HepG2 (cell line): Measurements from ENCODE around the gene SLC7A10.
A peak's percentile ranks its signal among the peaks of the same experiment; 100 is the strongest.

ENCODE experiments used
- ASH2L ChIP-seq: fragments of 300-600, 200-600 bp; sonication (generic); IDR thresholded peaks from 2 replicates; pipeline ENCODE4 v1.7.0; 2017; ENCODE audit warnings: low read depth, mild to moderate bottlenecking, moderate library complexity, mixed read lengths, low read length; ENCODE audit not compliant: insufficient read length
- DDIT3 ChIP-seq: sonication (generic); formaldehyde crosslinking; IDR thresholded peaks from 2 replicates; pipeline ENCODE4 v1.4.0; 2020; ENCODE audit warnings: mild to moderate bottlenecking, missing genetic modification reagents
- FOXK1 ChIP-seq: sonication (generic); formaldehyde crosslinking; IDR thresholded peaks from 2 replicates; pipeline ENCODE4 v1.4.0; 2020; ENCODE audit warnings: low read depth, missing genetic modification reagents, borderline replicate concordance
- MEIS2 ChIP-seq: sonication (generic); formaldehyde crosslinking; IDR thresholded peaks from 2 replicates; pipeline ENCODE4 v1.9.0; 2021; ENCODE audit warnings: mild to moderate bottlenecking, missing genetic modification reagents
- ZNF138 ChIP-seq: sonication (generic); formaldehyde crosslinking; IDR thresholded peaks from 2 replicates; pipeline ENCODE4 v1.5.0; 2020; ENCODE audit warnings: mild to moderate bottlenecking, low read depth, missing genetic modification reagents
- ZNF563 ChIP-seq: sonication (generic); formaldehyde crosslinking; IDR thresholded peaks from 2 replicates; pipeline ENCODE4 v1.8.0; 2022; ENCODE audit warnings: mild to moderate bottlenecking, moderate library complexity, missing genetic modification reagents
- ZSCAN9 ChIP-seq: IDR thresholded peaks from 2 replicates; pipeline ENCODE4 v1.6.1; 2016; ENCODE audit warnings: borderline replicate concordance

GRCh38 chr19:33194886-33195644 lies 30.6 kb downstream of the SLC7A10 start:
- TF ChIP-seq ZNF138 (CRISPR knock-in tag) (no peak), ZNF563 (CRISPR knock-in tag) (peak; percentile 82; the same call in 1 of the 2 replicates), ZSCAN9 (CRISPR knock-in tag) (no peak), ASH2L (peak; percentile 27), FOXK1 (CRISPR knock-in tag) (no peak), MEIS2 (no peak), DDIT3 (no peak)
